ENCODE data around the gene PPARG.

The PPARG gene

GRCh38 chr3:12303993-12304392, 15.1 kb downstream of the PPARG start:
- DNase-seq (ENCODE audit: low read depth in 1 of 2, low spot score in 1 of 2): peak; percentile 76 to 83
- H3K4me3 ChIP-seq (replicated peaks; ENCODE audit: insufficient read depth, low read length): no peak overlapping the region
- H3K27ac ChIP-seq (replicated peaks): peak overlapping the region; percentile 36
- no peaks in the 10 kb centered on the region for H3K27me3 ChIP-seq (ENCODE audit: insufficient read depth, poor library complexity, severe bottlenecking)
- TF ChIP-seq CTCF (IDR thresholded peaks at IDR 0.05; ENCODE audit: insufficient read depth, low read length) (no peak), SPI1 (IDR thresholded peaks at IDR 0.05; ENCODE audit: borderline replicate concordance, low read depth) (peak; percentile 25; the same call in 1 of the 2 replicates)

GRCh38 chr3:12307136-12307535, 18.3 kb downstream of the PPARG start:
- Histone ChIP-seq H3K27ac (replicated peaks) (no peak overlapping the region), H3K27me3 (ENCODE audit: insufficient read depth, poor library complexity, severe bottlenecking) (no peaks in the 10 kb centered on the region), H3K4me3 (replicated peaks; ENCODE audit: insufficient read depth, low read length) (no peak overlapping the region)
- TF ChIP-seq REST (IDR thresholded peaks at IDR 0.05; ENCODE audit: insufficient replicate concordance, low read depth) (no peak), CTCF (IDR thresholded peaks at IDR 0.05; ENCODE audit: insufficient read depth, low read length) (no peak), SPI1 (IDR thresholded peaks at IDR 0.05; ENCODE audit: borderline replicate concordance, low read depth) (no peak), POLR2AphosphoS5 (IDR thresholded peaks at IDR 0.05; ENCODE audit: low read depth) (no peak), GABPA (IDR thresholded peaks at IDR 0.05; ENCODE audit: low read depth) (no peak)
- DNase-seq (ENCODE audit: low read depth in 1 of 2, low spot score in 1 of 2): no peak

GRCh38 chr3:12308517-12308916, 19.6 kb downstream of the PPARG start:
- DNase-seq (ENCODE audit: low read depth in 1 of 2, low spot score in 1 of 2): peak in 1 of 2 experiments; percentile 40
- Histone ChIP-seq H3K27ac (replicated peaks) (no peak overlapping the region), H3K4me3 (replicated peaks; ENCODE audit: insufficient read depth, low read length) (no peak overlapping the region), H3K27me3 (ENCODE audit: insufficient read depth, poor library complexity, severe bottlenecking) (no peaks in the 10 kb centered on the region)
- TF ChIP-seq GABPA (IDR thresholded peaks at IDR 0.05; ENCODE audit: low read depth): no peak
- no peak for TF ChIP-seq CTCF (IDR thresholded peaks at IDR 0.05; ENCODE audit: insufficient read depth, low read length)
- no peak for TF ChIP-seq POLR2AphosphoS5 (IDR thresholded peaks at IDR 0.05; ENCODE audit: low read depth)

- no peak for DNase-seq (ENCODE audit: low read depth in 1 of 2, low spot score in 1 of 2)
- TF ChIP-seq SPI1 (IDR thresholded peaks at IDR 0.05; ENCODE audit: borderline replicate concordance, low read depth): no peak
- H3K4me3 ChIP-seq (replicated peaks; ENCODE audit: insufficient read depth, low read length): no peak overlapping the region
- no peak overlapping the region for H3K27ac ChIP-seq (replicated peaks)
- no peaks in the 10 kb centered on the region for H3K27me3 ChIP-seq (ENCODE audit: insufficient read depth, poor library complexity, severe bottlenecking)
Observed at GRCh38 chr3:12309716-12310115, 20.8 kb downstream of the PPARG start.

GRCh38 chr3:12312010-12312409, 23.1 kb downstream of the PPARG start:
- no peak for TF ChIP-seq POLR2AphosphoS5 (IDR thresholded peaks at IDR 0.05; ENCODE audit: low read depth)
- TF ChIP-seq GABPA (IDR thresholded peaks at IDR 0.05; ENCODE audit: low read depth): no peak
- TF ChIP-seq SPI1 (IDR thresholded peaks at IDR 0.05; ENCODE audit: borderline replicate concordance, low read depth): no peak
- no peak for DNase-seq (ENCODE audit: low read depth in 1 of 2, low spot score in 1 of 2)
- H3K27ac ChIP-seq (replicated peaks): no peak overlapping the region
- no peak overlapping the region for H3K4me3 ChIP-seq (replicated peaks; ENCODE audit: insufficient read depth, low read length)
- H3K27me3 ChIP-seq (ENCODE audit: insufficient read depth, poor library complexity, severe bottlenecking): no peaks in the 10 kb centered on the region

GRCh38 chr3:12313519-12313918, 24.6 kb downstream of the PPARG start:
- Histone ChIP-seq H3K27me3 (ENCODE audit: insufficient read depth, poor library complexity, severe bottlenecking) (no peaks in the 10 kb centered on the region), H3K4me3 (replicated peaks; ENCODE audit: insufficient read depth, low read length) (no peak overlapping the region), H3K27ac (replicated peaks) (no peak overlapping the region)
- DNase-seq (ENCODE audit: low read depth in 1 of 2, low spot score in 1 of 2): no peak
- TF ChIP-seq GABPA (IDR thresholded peaks at IDR 0.05; ENCODE audit: low read depth): no peak
- no peak for TF ChIP-seq CTCF (IDR thresholded peaks at IDR 0.05; ENCODE audit: insufficient read depth, low read length)
- TF ChIP-seq SPI1 (IDR thresholded peaks at IDR 0.05; ENCODE audit: borderline replicate concordance, low read depth): no peak
- TF ChIP-seq REST (IDR thresholded peaks at IDR 0.05; ENCODE audit: insufficient replicate concordance, low read depth): no peak
- no peak for TF ChIP-seq POLR2AphosphoS5 (IDR thresholded peaks at IDR 0.05; ENCODE audit: low read depth)
